Neutrophil (primary cell): ENCODE results near the gene CD9.

Source experiments
- H3K27ac ChIP-seq: fragments of 200-600 bp; sonication (generic); 2 replicates; pipeline ENCODE4 v1.5.1; 2016; ENCODE audit warnings: mild to moderate bottlenecking, moderate library complexity
- H3K27me3 ChIP-seq: fragments of 200-600 bp; sonication (generic); 2 replicates; pipeline ENCODE4 v1.6.0; 2016; ENCODE audit warnings: mild to moderate bottlenecking
- H3K36me3 ChIP-seq: fragments of 200-600 bp; sonication (generic); 2 replicates; pipeline ENCODE4 v1.5.1; 2017
- H3K4me1 ChIP-seq, 2 experiments: fragments of 200-600 bp in 1 of 2; sonication (generic) in 1 of 2; 1 replicate in 1 of 2; 2 replicates in 1 of 2; pipeline versions ENCODE4 v1.5.1 to v1.6.1; 2013 to 2016; ENCODE audit warnings: low read depth in 1 of 2, low read length in 1 of 2, mild to moderate bottlenecking in 1 of 2, moderate library complexity in 1 of 2; ENCODE audit not compliant: control insufficient read depth in 1 of 2, insufficient read depth in 1 of 2
- H3K4me3 ChIP-seq, 2 experiments: fragments of 200-600 bp in 1 of 2; sonication (generic) in 1 of 2; 1 replicate in 1 of 2; 2 replicates in 1 of 2; pipeline ENCODE4 v1.5.1; 2013 to 2016; ENCODE audit warnings: low read depth in 1 of 2, low read length in 1 of 2, mild to moderate bottlenecking in 1 of 2, moderate library complexity in 1 of 2
- H3K9me3 ChIP-seq: fragments of 200-600 bp; sonication (generic); 2 replicates; pipeline ENCODE4 v1.5.1; 2016
- TF ChIP-seq, protein P1 (sequence below): fragments of 200-600 bp; sonication (generic); IDR thresholded peaks from 2 replicates; pipeline ENCODE4 v1.5.1; 2016; ENCODE audit warnings: antibody characterized with exemption

Gene CD9

DNA sequence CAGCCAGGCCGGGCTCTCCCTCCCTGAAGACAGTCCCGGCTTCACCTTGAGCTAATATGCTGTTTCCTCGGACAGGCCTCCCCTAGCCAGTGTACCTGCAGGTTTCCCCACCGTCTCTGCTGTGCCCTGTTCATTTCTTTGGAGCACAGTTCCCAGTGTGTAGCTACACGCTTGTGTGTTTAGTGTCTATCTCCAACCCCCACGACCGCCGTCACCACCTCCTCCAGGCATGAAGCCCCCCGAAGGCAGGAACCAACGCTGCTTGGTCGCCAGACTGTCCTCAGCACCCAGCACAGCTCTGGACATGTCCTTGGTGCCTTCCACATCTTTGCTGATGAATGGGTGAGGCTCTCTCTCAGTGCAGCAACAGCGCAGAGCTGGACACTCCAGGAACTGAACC, 84.1 kb downstream of the CD9 start:
- no peak overlapping the region for H3K4me3 ChIP-seq

DNA sequence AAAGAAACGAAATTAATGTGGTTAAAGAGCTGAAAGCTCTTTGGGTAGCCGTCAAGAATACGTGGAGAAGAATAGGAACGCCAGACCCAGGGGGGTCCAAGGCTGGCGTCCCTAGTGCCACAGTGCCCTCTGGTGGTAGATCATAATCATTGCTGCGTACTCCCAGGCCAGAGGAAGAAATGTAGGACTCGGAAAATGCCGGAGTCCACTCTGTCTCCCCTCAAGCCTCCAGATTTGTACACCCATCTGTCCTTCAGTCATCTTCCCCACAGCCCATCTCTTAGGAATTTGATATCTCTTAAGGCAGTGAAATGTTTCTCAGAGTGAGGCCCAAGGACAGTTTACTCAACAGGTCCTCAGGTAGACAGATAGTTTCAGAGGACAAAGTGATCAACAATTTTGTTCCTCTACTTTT, 84.9 kb downstream of the CD9 start:
- Histone ChIP-seq H3K4me1 (no peaks in the 10 kb centered on the region), H3K9me3 (no peaks in the 10 kb centered on the region), H3K27ac (no peak overlapping the region), H3K4me3 (no peak overlapping the region), H3K27me3 (peaks cover 17% of the 10 kb centered on the region), H3K36me3 (no peaks in the 10 kb centered on the region)
- TF ChIP-seq, protein P1, sequence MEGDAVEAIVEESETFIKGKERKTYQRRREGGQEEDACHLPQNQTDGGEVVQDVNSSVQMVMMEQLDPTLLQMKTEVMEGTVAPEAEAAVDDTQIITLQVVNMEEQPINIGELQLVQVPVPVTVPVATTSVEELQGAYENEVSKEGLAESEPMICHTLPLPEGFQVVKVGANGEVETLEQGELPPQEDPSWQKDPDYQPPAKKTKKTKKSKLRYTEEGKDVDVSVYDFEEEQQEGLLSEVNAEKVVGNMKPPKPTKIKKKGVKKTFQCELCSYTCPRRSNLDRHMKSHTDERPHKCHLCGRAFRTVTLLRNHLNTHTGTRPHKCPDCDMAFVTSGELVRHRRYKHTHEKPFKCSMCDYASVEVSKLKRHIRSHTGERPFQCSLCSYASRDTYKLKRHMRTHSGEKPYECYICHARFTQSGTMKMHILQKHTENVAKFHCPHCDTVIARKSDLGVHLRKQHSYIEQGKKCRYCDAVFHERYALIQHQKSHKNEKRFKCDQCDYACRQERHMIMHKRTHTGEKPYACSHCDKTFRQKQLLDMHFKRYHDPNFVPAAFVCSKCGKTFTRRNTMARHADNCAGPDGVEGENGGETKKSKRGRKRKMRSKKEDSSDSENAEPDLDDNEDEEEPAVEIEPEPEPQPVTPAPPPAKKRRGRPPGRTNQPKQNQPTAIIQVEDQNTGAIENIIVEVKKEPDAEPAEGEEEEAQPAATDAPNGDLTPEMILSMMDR, result peak; percentile 89

More for the DNA sequence above, 84.1 kb downstream of the CD9 start:
- no peaks in the 10 kb centered on the region for H3K36me3 ChIP-seq
- TF ChIP-seq, protein P1, result no peak
- H3K4me1 ChIP-seq, result no peaks in the 10 kb centered on the region
- no peak overlapping the region for H3K27ac ChIP-seq
- H3K9me3 ChIP-seq, result no peaks in the 10 kb centered on the region
- peaks cover 25% of the 10 kb centered on the region for H3K27me3 ChIP-seq

DNA sequence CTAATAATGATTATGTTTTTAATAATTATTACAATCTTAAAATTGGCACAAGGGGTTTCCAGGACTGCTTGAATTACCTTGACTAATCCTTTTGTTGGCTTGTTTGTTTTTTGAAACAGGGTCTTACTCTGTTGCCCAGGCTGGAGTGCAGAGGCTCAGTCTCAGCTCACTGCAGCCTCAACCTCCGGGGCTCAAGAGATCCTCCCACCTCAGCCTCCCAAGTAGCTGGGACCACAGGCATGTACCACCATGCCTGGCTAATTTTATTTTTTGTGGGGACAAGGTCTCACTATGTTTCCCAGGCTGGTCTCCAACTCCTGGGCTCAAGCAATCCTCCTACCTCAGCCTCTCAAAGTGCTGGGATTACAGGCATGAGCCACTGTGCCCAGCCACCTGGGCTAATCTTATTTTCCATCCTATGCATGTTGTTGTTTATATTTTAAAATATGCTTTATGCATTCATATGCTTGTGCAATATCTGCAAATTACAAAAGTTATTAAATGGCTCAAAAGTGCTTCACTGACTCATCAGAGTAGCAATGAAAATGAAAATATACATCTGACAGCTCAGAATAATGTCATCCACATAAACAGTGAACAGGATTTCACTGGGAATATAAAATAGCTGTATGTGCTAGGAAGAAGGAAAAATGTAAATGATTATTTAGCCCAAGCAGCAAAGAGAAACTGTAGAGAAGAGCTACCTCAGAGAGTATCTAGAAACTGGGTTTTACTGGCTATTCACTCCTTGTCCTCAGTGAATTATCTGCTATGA, 85.5 kb downstream of the CD9 start:
- Histone ChIP-seq H3K27ac (no peak overlapping the region), H3K4me3 (no peak overlapping the region), H3K4me1 (no peaks in the 10 kb centered on the region), H3K36me3 (no peaks in the 10 kb centered on the region), H3K27me3 (peaks cover 14% of the 10 kb centered on the region), H3K9me3 (no peaks in the 10 kb centered on the region)
- TF ChIP-seq, protein P1, result no peak
